ENCODE measurements around the gene DNMBP.

GRCh38 chr10:99945263-99945662, 64.5 kb downstream of the DNMBP start:
- TF ChIP-seq POLR2A (IDR thresholded peaks at IDR 0.05) (no peak), CTCF (IDR thresholded peaks at IDR 0.05) (no peak), EP300 (IDR thresholded peaks at IDR 0.05) (no peak)

Measured in tibial nerve (tissue), 4 donors.